ENCODE data around the gene DNAH8. TPM values are rescaled to one million over a fixed set of nuclear protein-coding genes. Genes with fewer than 3 reads are reported as not detected.

The DNAH8 gene
- total and polyA plus RNA-seq, 4 donors = 0.01 to 0.37 (median 0.11) TPM

DNA sequence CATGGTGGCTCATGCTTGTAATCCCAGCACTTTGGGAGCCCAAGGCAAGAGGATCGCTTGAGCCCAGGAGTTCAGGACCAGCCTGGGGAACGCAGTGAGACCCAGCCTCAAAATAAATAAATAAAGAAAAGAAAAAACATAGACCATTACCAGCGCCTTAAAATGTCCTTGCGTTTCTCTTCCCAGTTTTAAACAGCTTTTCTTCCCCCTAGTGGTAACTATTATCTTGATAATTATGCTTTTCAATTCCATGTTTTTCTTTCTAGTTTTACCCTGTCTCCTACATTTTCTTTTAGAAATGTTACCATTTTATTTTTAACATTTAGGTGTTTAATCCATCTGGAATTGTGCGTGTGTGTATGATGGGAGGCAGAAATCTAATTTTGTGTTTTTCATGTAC, 24.4 kb downstream of the DNAH8 start:
- TF ChIP-seq, protein P1, sequence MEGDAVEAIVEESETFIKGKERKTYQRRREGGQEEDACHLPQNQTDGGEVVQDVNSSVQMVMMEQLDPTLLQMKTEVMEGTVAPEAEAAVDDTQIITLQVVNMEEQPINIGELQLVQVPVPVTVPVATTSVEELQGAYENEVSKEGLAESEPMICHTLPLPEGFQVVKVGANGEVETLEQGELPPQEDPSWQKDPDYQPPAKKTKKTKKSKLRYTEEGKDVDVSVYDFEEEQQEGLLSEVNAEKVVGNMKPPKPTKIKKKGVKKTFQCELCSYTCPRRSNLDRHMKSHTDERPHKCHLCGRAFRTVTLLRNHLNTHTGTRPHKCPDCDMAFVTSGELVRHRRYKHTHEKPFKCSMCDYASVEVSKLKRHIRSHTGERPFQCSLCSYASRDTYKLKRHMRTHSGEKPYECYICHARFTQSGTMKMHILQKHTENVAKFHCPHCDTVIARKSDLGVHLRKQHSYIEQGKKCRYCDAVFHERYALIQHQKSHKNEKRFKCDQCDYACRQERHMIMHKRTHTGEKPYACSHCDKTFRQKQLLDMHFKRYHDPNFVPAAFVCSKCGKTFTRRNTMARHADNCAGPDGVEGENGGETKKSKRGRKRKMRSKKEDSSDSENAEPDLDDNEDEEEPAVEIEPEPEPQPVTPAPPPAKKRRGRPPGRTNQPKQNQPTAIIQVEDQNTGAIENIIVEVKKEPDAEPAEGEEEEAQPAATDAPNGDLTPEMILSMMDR (IDR thresholded peaks at IDR 0.05; ENCODE audit: control extremely low read depth, extremely low read depth) = no peak
- Histone ChIP-seq H3K27ac (ENCODE audit: low read depth in 1 of 2, low read length in 1 of 2) (no peak overlapping the region), H3K9ac (ENCODE audit: insufficient read depth in 1 of 2, low read length in 2 of 2) (no peak overlapping the region), H3K36me3 (ENCODE audit: control insufficient read depth in 4 of 4, insufficient read depth in 4 of 4, low read length in 4 of 4) (no peaks in the 10 kb centered on the region), H3K27me3 (ENCODE audit: control insufficient read depth in 3 of 3, insufficient read depth in 3 of 3, low read length in 2 of 3) (no peaks in the 10 kb centered on the region), H3K4me3 (no peak overlapping the region), H3K4me1 (ENCODE audit: control insufficient read depth in 5 of 5, insufficient read depth in 5 of 5, low read length in 5 of 5) (peaks cover 0 to 21% (median 1%) of the 10 kb centered on the region in 5 donors), H3K9me3 (ENCODE audit: control insufficient read depth in 4 of 4, insufficient read depth in 3 of 4, low read length in 3 of 4) (no peaks in the 10 kb centered on the region)
- peak in 2 of 3 donors; percentile 23 to 51 for DNase-seq
- 59 to 61% methylated on average over 5 of the region's 5 CpGs for WGBS, 2 donors
- no peak for ATAC-seq (ENCODE audit: insufficient read depth, low FRiP score)

DNA sequence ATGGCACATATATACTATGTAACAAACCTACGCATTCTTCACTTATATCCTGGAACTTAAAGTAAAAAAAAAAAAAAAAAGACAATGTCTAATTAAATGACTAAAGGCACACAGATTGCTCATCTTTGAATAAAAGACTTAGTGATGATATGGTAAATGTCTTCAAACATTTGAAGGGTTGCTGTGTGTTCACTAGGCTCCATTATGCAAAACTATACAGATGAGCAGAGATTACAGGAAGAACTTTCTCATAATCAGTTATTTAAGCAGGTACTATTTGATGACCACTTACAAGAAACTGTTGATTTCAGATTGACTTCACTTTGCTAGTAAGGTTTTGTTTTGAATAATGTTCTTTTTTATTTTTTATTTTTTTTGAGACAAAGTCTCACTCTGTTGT, 34.4 kb downstream of the DNAH8 start:
- no peak overlapping the region for H3K9ac ChIP-seq (ENCODE audit: insufficient read depth in 1 of 2, low read length in 2 of 2)
- DNase-seq (no peak), ATAC-seq (ENCODE audit: insufficient read depth, low FRiP score) (no peak)
- no peaks in the 10 kb centered on the region for H3K9me3 ChIP-seq (ENCODE audit: control insufficient read depth in 4 of 4, insufficient read depth in 3 of 4, low read length in 3 of 4)
- H3K4me3 ChIP-seq = no peak overlapping the region
- H3K36me3 ChIP-seq (ENCODE audit: control insufficient read depth in 4 of 4, insufficient read depth in 4 of 4, low read length in 4 of 4) = no peaks in the 10 kb centered on the region
- no peaks in the 10 kb centered on the region for H3K27me3 ChIP-seq (ENCODE audit: control insufficient read depth in 3 of 3, insufficient read depth in 3 of 3, low read length in 2 of 3)
- no peaks in the 10 kb centered on the region for H3K4me1 ChIP-seq (ENCODE audit: control insufficient read depth in 5 of 5, insufficient read depth in 5 of 5, low read length in 5 of 5)
- WGBS, 2 donors = 100% methylated on average over 1 of the region's 1 CpG
- H3K27ac ChIP-seq (ENCODE audit: low read depth in 1 of 2, low read length in 1 of 2) = no peak overlapping the region
- TF ChIP-seq, protein P1 (IDR thresholded peaks at IDR 0.05; ENCODE audit: control extremely low read depth, extremely low read depth) = no peak

- no peak overlapping the region for H3K27ac ChIP-seq (ENCODE audit: low read depth in 1 of 2, low read length in 1 of 2)
- TF ChIP-seq, protein P1 (IDR thresholded peaks at IDR 0.05; ENCODE audit: control extremely low read depth, extremely low read depth) = no peak
- no peak overlapping the region for H3K4me3 ChIP-seq
- H3K9ac ChIP-seq (ENCODE audit: insufficient read depth in 1 of 2, low read length in 2 of 2) = no peak overlapping the region
- WGBS, 2 donors = 73 to 94% methylated on average over 1 of the region's 1 CpG
- H3K27me3 ChIP-seq (ENCODE audit: control insufficient read depth in 3 of 3, insufficient read depth in 3 of 3, low read length in 2 of 3) = no peaks in the 10 kb centered on the region
- no peaks in the 10 kb centered on the region for H3K36me3 ChIP-seq (ENCODE audit: control insufficient read depth in 4 of 4, insufficient read depth in 4 of 4, low read length in 4 of 4)
- H3K4me1 ChIP-seq (ENCODE audit: control insufficient read depth in 5 of 5, insufficient read depth in 5 of 5, low read length in 5 of 5) = no peaks in the 10 kb centered on the region
- no peak for ATAC-seq (ENCODE audit: insufficient read depth, low FRiP score)
- no peak for DNase-seq
- no peaks in the 10 kb centered on the region for H3K9me3 ChIP-seq (ENCODE audit: control insufficient read depth in 4 of 4, insufficient read depth in 3 of 4, low read length in 3 of 4)
Measured at GRCh38 chr6:38750968-38751615, 36.0 kb downstream of the DNAH8 start.

DNA sequence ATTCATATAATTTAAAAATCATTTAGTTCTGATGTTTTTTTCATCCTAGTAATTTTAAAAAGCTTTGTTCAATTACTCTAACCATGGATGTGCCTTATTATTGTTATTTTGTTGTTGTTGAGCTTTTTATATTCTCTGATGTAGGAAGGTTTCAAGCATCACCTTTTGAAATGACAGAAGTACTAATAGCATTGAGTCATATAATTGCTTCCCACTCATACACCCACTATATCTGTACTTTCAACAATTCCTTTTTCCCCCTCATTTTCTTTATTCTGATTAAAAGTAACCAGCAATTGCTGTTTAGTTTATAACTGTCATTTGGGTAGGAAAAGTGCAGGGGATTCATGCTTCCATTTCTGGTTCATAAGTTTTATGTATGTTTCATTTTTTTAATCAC, 38.6 kb downstream of the DNAH8 start:
- Histone ChIP-seq H3K9ac (ENCODE audit: insufficient read depth in 1 of 2, low read length in 2 of 2) (no peak overlapping the region), H3K36me3 (ENCODE audit: control insufficient read depth in 4 of 4, insufficient read depth in 4 of 4, low read length in 4 of 4) (no peaks in the 10 kb centered on the region), H3K27me3 (ENCODE audit: control insufficient read depth in 3 of 3, insufficient read depth in 3 of 3, low read length in 2 of 3) (no peaks in the 10 kb centered on the region), H3K27ac (ENCODE audit: low read depth in 1 of 2, low read length in 1 of 2) (no peak overlapping the region), H3K9me3 (ENCODE audit: control insufficient read depth in 4 of 4, insufficient read depth in 3 of 4, low read length in 3 of 4) (no peaks in the 10 kb centered on the region), H3K4me3 (no peak overlapping the region), H3K4me1 (ENCODE audit: control insufficient read depth in 5 of 5, insufficient read depth in 5 of 5, low read length in 5 of 5) (no peaks in the 10 kb centered on the region)
- ATAC-seq (ENCODE audit: insufficient read depth, low FRiP score) = no peak
- DNase-seq = no peak
- TF ChIP-seq, protein P1 (IDR thresholded peaks at IDR 0.05; ENCODE audit: control extremely low read depth, extremely low read depth) = no peak
